ENCODE measurements around the gene CRADD.

DNA sequence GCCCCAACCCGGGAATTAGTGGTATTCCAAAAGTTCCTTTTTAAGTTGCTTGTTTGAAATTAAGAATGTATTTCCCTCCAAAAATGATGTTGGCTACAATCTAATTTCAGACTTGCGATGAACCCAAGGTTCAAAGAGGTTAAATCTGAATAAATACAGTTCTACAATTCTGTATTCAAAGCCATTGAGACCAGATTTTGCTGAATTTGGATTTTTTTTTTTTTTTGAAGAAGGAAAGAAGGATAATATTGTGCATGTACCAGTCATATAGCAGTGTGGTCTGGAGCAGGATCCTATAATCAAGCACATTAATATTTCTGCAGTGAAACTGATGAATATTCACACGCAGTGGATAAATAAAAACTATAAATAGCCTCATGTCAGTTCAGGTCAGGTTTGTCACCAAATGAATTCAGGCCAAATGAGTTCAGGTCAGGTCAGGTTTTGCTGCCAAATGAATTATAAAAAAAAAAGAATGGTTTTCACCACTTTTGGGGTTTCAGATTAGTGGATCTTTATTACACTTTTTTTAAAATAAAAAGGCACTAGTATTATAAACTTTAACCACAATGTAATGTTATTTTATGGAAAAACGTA, 69.5 kb downstream of the CRADD start:
- TF ChIP-seq, protein P1, sequence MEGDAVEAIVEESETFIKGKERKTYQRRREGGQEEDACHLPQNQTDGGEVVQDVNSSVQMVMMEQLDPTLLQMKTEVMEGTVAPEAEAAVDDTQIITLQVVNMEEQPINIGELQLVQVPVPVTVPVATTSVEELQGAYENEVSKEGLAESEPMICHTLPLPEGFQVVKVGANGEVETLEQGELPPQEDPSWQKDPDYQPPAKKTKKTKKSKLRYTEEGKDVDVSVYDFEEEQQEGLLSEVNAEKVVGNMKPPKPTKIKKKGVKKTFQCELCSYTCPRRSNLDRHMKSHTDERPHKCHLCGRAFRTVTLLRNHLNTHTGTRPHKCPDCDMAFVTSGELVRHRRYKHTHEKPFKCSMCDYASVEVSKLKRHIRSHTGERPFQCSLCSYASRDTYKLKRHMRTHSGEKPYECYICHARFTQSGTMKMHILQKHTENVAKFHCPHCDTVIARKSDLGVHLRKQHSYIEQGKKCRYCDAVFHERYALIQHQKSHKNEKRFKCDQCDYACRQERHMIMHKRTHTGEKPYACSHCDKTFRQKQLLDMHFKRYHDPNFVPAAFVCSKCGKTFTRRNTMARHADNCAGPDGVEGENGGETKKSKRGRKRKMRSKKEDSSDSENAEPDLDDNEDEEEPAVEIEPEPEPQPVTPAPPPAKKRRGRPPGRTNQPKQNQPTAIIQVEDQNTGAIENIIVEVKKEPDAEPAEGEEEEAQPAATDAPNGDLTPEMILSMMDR (IDR thresholded peaks at IDR 0.05) = no peak
- no peak for TF ChIP-seq POLR2A (IDR thresholded peaks at IDR 0.05)

Measured in body of pancreas (tissue), 4 donors.